ENCODE data around the gene F11.

F11 gene

GRCh38 chr4:186227221-186227620, 38.8 kb upstream of the F11 start, which contains the start of gene KLKB1:
KLKB1 (plus strand) TSS chr4:186227507; CDS start chr4:186228196, 689 bp downstream.
- no peak for TF ChIP-seq CTCF (IDR thresholded peaks at IDR 0.05; ENCODE audit: low read depth, low read length, missing control alignments)
- no peak for DNase-seq (ENCODE audit: low read depth)
- H3K4me3 ChIP-seq (ENCODE audit: low read depth, low read length), result no peak within 1 kb of the TSS

GRCh38 chr4:186227744-186228513, 38.1 kb upstream of the F11 start:
- no peak for DNase-seq (ENCODE audit: low read depth)
- no peak overlapping the region for H3K4me3 ChIP-seq (ENCODE audit: low read depth, low read length)
- TF ChIP-seq CTCF (IDR thresholded peaks at IDR 0.05; ENCODE audit: low read depth, low read length, missing control alignments), result no peak

GRCh38 chr4:186228514-186228894, 37.5 kb upstream of the F11 start:
- no peak for TF ChIP-seq CTCF (IDR thresholded peaks at IDR 0.05; ENCODE audit: low read depth, low read length, missing control alignments)
- no peak for DNase-seq (ENCODE audit: low read depth)
- no peak overlapping the region for H3K4me3 ChIP-seq (ENCODE audit: low read depth, low read length)

GRCh38 chr4:186234367-186234766, 31.6 kb upstream of the F11 start:
- no peak overlapping the region for H3K4me3 ChIP-seq (ENCODE audit: low read depth, low read length)
- TF ChIP-seq CTCF (IDR thresholded peaks at IDR 0.05; ENCODE audit: low read depth, low read length, missing control alignments), result no peak
- no peak for DNase-seq (ENCODE audit: low read depth)

- no peak for TF ChIP-seq CTCF (IDR thresholded peaks at IDR 0.05; ENCODE audit: low read depth, low read length, missing control alignments)
- H3K4me3 ChIP-seq (ENCODE audit: low read depth, low read length), result no peak overlapping the region
- DNase-seq (ENCODE audit: low read depth), result no peak
Observed at GRCh38 chr4:186236126-186236525, 29.9 kb upstream of the F11 start.

- no peak overlapping the region for H3K4me3 ChIP-seq (ENCODE audit: low read depth, low read length)
- no peak for DNase-seq (ENCODE audit: low read depth)
- no peak for TF ChIP-seq CTCF (IDR thresholded peaks at IDR 0.05; ENCODE audit: low read depth, low read length, missing control alignments)
Observed at GRCh38 chr4:186240452-186240847, 25.5 kb upstream of the F11 start.
